Activated naive CD4-positive, alpha-beta T cell treated with anti-CD3 and anti-CD28 coated beads for 36 hours (primary cell): ENCODE results near the gene GALNT16. TPM values are rescaled to one million over a fixed set of nuclear protein-coding genes. Genes with fewer than 3 reads are reported as not detected.
"Not testable (repeated sequence)": the region's sequence is repeated elsewhere in the genome, so short reads cannot be mapped to it uniquely, and the experiment has no call there.

Source experiments
- CTCF ChIA-PET: fragments of 350-600 bp; sonication (Branson Sonifier 250); formaldehyde crosslinking; loops from one replicate; lab custom pipeline; 2021; ENCODE audit warnings: antibody characterized with exemption; lab: Charles Lee
- DNase-seq: peaks from one replicate; pipeline ENCODE4 v3.0.0-alpha.2; 2020
- H3K27ac Mint-ChIP-seq: one replicate; pipeline ENCODE4 v1.8.0; 2021; ENCODE audit warnings: mild to moderate bottlenecking, mixed read lengths
- H3K27me3 Mint-ChIP-seq: one replicate; pipeline ENCODE4 v1.8.0; 2021; ENCODE audit warnings: low read depth, mixed read lengths
- H3K36me3 Mint-ChIP-seq: one replicate; pipeline ENCODE4 v1.8.0; 2021; ENCODE audit warnings: low read depth, mixed read lengths
- H3K4me1 Mint-ChIP-seq: one replicate; pipeline ENCODE4 v1.8.0; 2021; ENCODE audit warnings: low read depth, mixed read lengths
- H3K4me3 Mint-ChIP-seq: one replicate; pipeline ENCODE4 v1.8.0; 2021; ENCODE audit warnings: mild to moderate bottlenecking, moderate library complexity, mixed read lengths
- H3K9me3 Mint-ChIP-seq: one replicate; pipeline ENCODE4 v1.8.0; 2021; ENCODE audit warnings: mixed read lengths
- intact Hi-C: fragments of 100-400 bp; cut with micrococcal nuclease; formaldehyde crosslinking; loops from one replicate; pipeline ENCODE4 v1.15.1; 2023
- total RNA-seq, 2 experiments: library from RNA; stranded (reverse); gene quantifications; one replicate each; pipeline ENCODE4 v1.2.3, GENCODE V29; 2021

The GALNT16 gene
- total RNA-seq, 2 experiments from 2014 or later: 0.02 TPM; not detected in 1

GRCh38 chr14:69387311-69387710, 127.4 kb downstream of the GALNT16 start:
- Mint-ChIP-seq H3K4me1 (peaks cover 51% of the 10 kb centered on the region), H3K9me3 (no peaks in the 10 kb centered on the region), H3K36me3 (peaks cover 64% of the 10 kb centered on the region), H3K27ac (no peak overlapping the region), H3K27me3 (no peaks in the 10 kb centered on the region), H3K4me3 (no peak overlapping the region)
- DNase-seq: no peak
- CTCF ChIA-PET: no interaction called here
- intact Hi-C loops: no loop called here

GRCh38 chr14:69391400-69391799, 131.4 kb downstream of the GALNT16 start:
- CTCF ChIA-PET: interaction anchor here (1.0 kb wide), 1 partner anchor 336 kb away, joined by 3 read pairs; no protein-coding TSS in a partner anchor
- not testable (repeated sequence) for H3K27me3 Mint-ChIP-seq, H3K9me3 Mint-ChIP-seq, H3K4me3 Mint-ChIP-seq, DNase-seq, H3K27ac Mint-ChIP-seq
- H3K4me1 Mint-ChIP-seq: peaks cover 75% of the 10 kb centered on the region
- H3K36me3 Mint-ChIP-seq: peaks cover 77% of the 10 kb centered on the region
- intact Hi-C loops: loop anchor here (10.0 kb wide), 1 partner anchor 283 kb away; no protein-coding TSS in a partner anchor

- H3K27me3 Mint-ChIP-seq: no peaks in the 10 kb centered on the region
- peaks cover 80% of the 10 kb centered on the region for H3K4me1 Mint-ChIP-seq
- intact Hi-C loops: loop anchor here (10.0 kb wide), 1 partner anchor 282 kb away; no protein-coding TSS in a partner anchor
- H3K27ac Mint-ChIP-seq: peak overlapping the region; percentile 24
- no peak for DNase-seq
- H3K4me3 Mint-ChIP-seq: no peak overlapping the region
- no peaks in the 10 kb centered on the region for H3K9me3 Mint-ChIP-seq
- CTCF ChIA-PET: no interaction called here
- peaks cover 73% of the 10 kb centered on the region for H3K36me3 Mint-ChIP-seq
Measured at GRCh38 chr14:69392481-69392880, 132.5 kb downstream of the GALNT16 start.

GRCh38 chr14:69395929-69396328, 136.0 kb downstream of the GALNT16 start:
- Mint-ChIP-seq H3K9me3 (no peaks in the 10 kb centered on the region), H3K27me3 (no peaks in the 10 kb centered on the region), H3K4me3 (peak overlapping the region; percentile 19), H3K4me1 (peaks cover 76% of the 10 kb centered on the region), H3K27ac (no peak overlapping the region), H3K36me3 (peaks cover 60% of the 10 kb centered on the region)
- intact Hi-C loops: loop anchor here (5.0 to 10.0 kb wide), 2 partner anchors 279 to 419 kb away; partner anchors contain the start of gene ACTN1
- CTCF ChIA-PET: interaction anchor here (3.7 kb wide), 1 partner anchor 64 kb away, joined by 19 read pairs; no protein-coding TSS in a partner anchor
- no peak for DNase-seq

GRCh38 chr14:69398053-69398817, 138.3 kb downstream of the GALNT16 start, which contains the start of the genes ERH and SLC39A9:
TSS of gene ERH (minus strand) at chr14:69398299. CDS start at chr14:69398233, 66 bp downstream.
TSS of gene SLC39A9 (plus strand) at chr14:69398692. CDS start at chr14:69399370, 678 bp downstream.
- intact Hi-C loops: loop anchor here (1.0 to 10.0 kb wide), 9 partner anchors 40 to 421 kb away; partner anchors contain the start of genes ACTN1, DCAF5, EXD2 and GALNT16
- Mint-ChIP-seq H3K27me3 (no peaks in the 10 kb centered on the region), H3K27ac (peak within 1 kb of the TSS; percentile 100), H3K36me3 (peaks cover 40% of the 10 kb centered on the region), H3K4me3 (peak within 1 kb of the TSS; percentile 89), H3K4me1 (peaks cover 66% of the 10 kb centered on the region), H3K9me3 (no peaks in the 10 kb centered on the region)
- DNase-seq: peak; percentile 97
- CTCF ChIA-PET: interaction anchor here (0.7 to 3.7 kb wide), 3 partner anchors 62 to 1011 kb away, joined by 3 to 19 read pairs (median 4); no protein-coding TSS in a partner anchor

- Mint-ChIP-seq H3K4me3 (peak overlapping the region; percentile 89), H3K4me1 (peaks cover 60% of the 10 kb centered on the region), H3K27me3 (no peaks in the 10 kb centered on the region), H3K9me3 (no peaks in the 10 kb centered on the region), H3K36me3 (peaks cover 35% of the 10 kb centered on the region), H3K27ac (peak overlapping the region; percentile 100)
- DNase-seq: no peak
- CTCF ChIA-PET: interaction anchor here (0.7 to 3.7 kb wide), 3 partner anchors 61 to 1010 kb away, joined by 3 to 19 read pairs (median 4); no protein-coding TSS in a partner anchor
- intact Hi-C loops: loop anchor here (1.0 to 10.0 kb wide), 9 partner anchors 41 to 422 kb away; partner anchors contain the start of genes ACTN1, DCAF5, EXD2 and GALNT16
Measured at GRCh38 chr14:69398818-69399210, 138.9 kb downstream of the GALNT16 start.

GRCh38 chr14:69399750-69400149, 139.8 kb downstream of the GALNT16 start:
- DNase-seq: no peak
- Mint-ChIP-seq H3K27ac (no peak overlapping the region), H3K36me3 (peaks cover 29% of the 10 kb centered on the region), H3K4me3 (peak overlapping the region; percentile 89), H3K9me3 (no peaks in the 10 kb centered on the region), H3K27me3 (no peaks in the 10 kb centered on the region), H3K4me1 (peaks cover 57% of the 10 kb centered on the region)
- intact Hi-C loops: loop anchor here (2.0 to 10.0 kb wide), 4 partner anchors 43 to 422 kb away; partner anchors contain the start of genes ACTN1 and GALNT16
- CTCF ChIA-PET: interaction anchor here (0.7 to 1.3 kb wide), 3 partner anchors 158 to 279 kb away, joined by 3 to 6 read pairs (median 3); no protein-coding TSS in a partner anchor

- CTCF ChIA-PET: interaction anchor here (0.7 to 1.3 kb wide), 3 partner anchors 158 to 271 kb away, joined by 3 to 6 read pairs (median 3); no protein-coding TSS in a partner anchor
- Mint-ChIP-seq H3K27me3 (no peaks in the 10 kb centered on the region), H3K27ac (no peak overlapping the region), H3K36me3 (peaks cover 27% of the 10 kb centered on the region), H3K9me3 (no peaks in the 10 kb centered on the region), H3K4me3 (peak overlapping the region; percentile 89), H3K4me1 (peaks cover 55% of the 10 kb centered on the region)
- intact Hi-C loops: no loop called here
- no peak for DNase-seq
Measured at GRCh38 chr14:69400154-69400553, 140.2 kb downstream of the GALNT16 start.

- CTCF ChIA-PET: interaction anchor here (0.6 to 0.7 kb wide), 2 partner anchors 51 to 74 kb away, joined by 3 read pairs; no protein-coding TSS in a partner anchor
- no peak overlapping the region for H3K4me3 Mint-ChIP-seq
- H3K27ac Mint-ChIP-seq: no peak overlapping the region
- H3K4me1 Mint-ChIP-seq: peaks cover 45% of the 10 kb centered on the region
- peaks cover 15% of the 10 kb centered on the region for H3K36me3 Mint-ChIP-seq
- no peaks in the 10 kb centered on the region for H3K9me3 Mint-ChIP-seq
- DNase-seq: no peak
- intact Hi-C loops: no loop called here
- H3K27me3 Mint-ChIP-seq: no peaks in the 10 kb centered on the region
Measured at GRCh38 chr14:69401841-69402240, 141.9 kb downstream of the GALNT16 start.

GRCh38 chr14:69404478-69404877, 144.5 kb downstream of the GALNT16 start:
- Mint-ChIP-seq H3K36me3 (peaks cover 11% of the 10 kb centered on the region), H3K27ac (no peak overlapping the region), H3K4me1 (peaks cover 44% of the 10 kb centered on the region), H3K9me3 (no peaks in the 10 kb centered on the region), H3K27me3 (no peaks in the 10 kb centered on the region), H3K4me3 (no peak overlapping the region)
- DNase-seq: no peak
- CTCF ChIA-PET: no interaction called here
- intact Hi-C loops: no loop called here

GRCh38 chr14:69404883-69405282, 144.9 kb downstream of the GALNT16 start:
- Mint-ChIP-seq H3K4me1 (peaks cover 40% of the 10 kb centered on the region), H3K36me3 (peaks cover 11% of the 10 kb centered on the region), H3K4me3 (no peak overlapping the region), H3K27me3 (no peaks in the 10 kb centered on the region), H3K9me3 (no peaks in the 10 kb centered on the region), H3K27ac (no peak overlapping the region)
- CTCF ChIA-PET: interaction anchor here (1.3 kb wide), 1 partner anchor 54 kb away, joined by 4 read pairs; no protein-coding TSS in a partner anchor
- intact Hi-C loops: no loop called here
- no peak for DNase-seq

- H3K27ac Mint-ChIP-seq: no peak overlapping the region
- no peaks in the 10 kb centered on the region for H3K9me3 Mint-ChIP-seq
- intact Hi-C loops: no loop called here
- H3K4me3 Mint-ChIP-seq: no peak overlapping the region
- H3K4me1 Mint-ChIP-seq: peaks cover 31% of the 10 kb centered on the region
- CTCF ChIA-PET: interaction anchor here (1.3 kb wide), 1 partner anchor 54 kb away, joined by 4 read pairs; no protein-coding TSS in a partner anchor
- peaks cover 7% of the 10 kb centered on the region for H3K36me3 Mint-ChIP-seq
- no peak for DNase-seq
- H3K27me3 Mint-ChIP-seq: no peaks in the 10 kb centered on the region
Measured at GRCh38 chr14:69405762-69406161, 145.8 kb downstream of the GALNT16 start.
